ENCODE data around the gene LAMTOR2. TPM values are rescaled to one million over a fixed set of nuclear protein-coding genes. Genes with fewer than 3 reads are reported as not detected.

LAMTOR2 gene
- total RNA-seq, 2 experiments from 2014 or later: 72.4 to 74.1 TPM

DNA sequence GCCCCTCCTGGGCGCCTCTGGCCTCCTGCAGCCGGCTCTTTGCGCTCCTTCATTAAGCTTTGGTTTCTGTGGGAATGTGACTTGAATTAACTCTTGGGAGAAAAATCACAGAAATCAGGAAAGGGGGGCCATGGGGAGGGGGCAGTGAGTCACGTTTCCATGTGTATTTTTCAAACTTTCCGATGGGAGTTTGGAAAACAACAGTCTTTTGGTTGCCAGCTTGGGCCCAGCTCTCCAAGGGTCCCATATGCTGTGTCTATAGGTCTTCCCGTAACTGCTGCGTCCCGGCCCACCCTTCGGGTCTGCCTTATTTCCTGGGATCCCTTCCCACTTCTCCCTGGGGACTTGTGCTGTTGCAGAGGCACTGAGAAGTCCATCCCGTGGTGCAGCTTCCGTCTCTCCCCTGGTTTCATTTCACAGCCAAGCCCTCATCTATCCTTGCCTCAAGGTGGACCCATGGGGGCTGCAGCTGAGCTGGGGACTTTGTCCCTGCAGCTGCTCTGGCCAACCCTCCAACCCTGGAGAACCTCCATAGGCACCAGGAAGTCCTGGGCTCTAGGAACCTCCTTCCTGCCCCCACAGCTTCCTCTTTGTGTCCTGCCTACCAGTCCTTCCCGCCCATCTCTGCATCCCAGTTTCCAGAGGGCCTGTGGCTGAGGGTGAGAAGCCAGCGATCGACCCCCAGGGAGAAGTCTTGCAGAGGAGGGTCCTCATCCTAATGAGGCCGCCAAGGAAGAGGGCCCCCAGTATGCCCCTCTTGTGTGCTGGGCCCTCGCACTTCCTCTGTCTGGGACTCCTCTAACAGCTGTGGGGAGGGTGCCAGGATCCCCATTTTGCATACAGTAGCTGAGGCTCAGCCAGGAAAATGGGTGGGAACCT lies 48.3 kb downstream of the LAMTOR2 start:
- CTCF ChIA-PET: interaction anchor here (1.6 to 17.6 kb wide), 3 partner anchors 12 to 26 kb away, joined by 5 to 534 read pairs (median 112); partner anchors contain the start of gene LMNA
- Mint-ChIP-seq H3K4me1 (ENCODE audit: low read depth) (peaks cover 42% of the 10 kb centered on the region), H3K9me3 (ENCODE audit: insufficient read depth) (no peaks in the 10 kb centered on the region), H3K27me3 (ENCODE audit: low read depth) (peaks cover 36% of the 10 kb centered on the region), H3K27ac (no peak overlapping the region), H3K36me3 (ENCODE audit: low read depth) (no peaks in the 10 kb centered on the region), H3K4me3 (no peak overlapping the region)
- DNase-seq: no peak
- POLR2A ChIA-PET: interaction anchor here (1.1 kb wide), 1 partner anchor 23 kb away, joined by 3 read pairs; no protein-coding TSS in a partner anchor
- no peak for ATAC-seq

DNA sequence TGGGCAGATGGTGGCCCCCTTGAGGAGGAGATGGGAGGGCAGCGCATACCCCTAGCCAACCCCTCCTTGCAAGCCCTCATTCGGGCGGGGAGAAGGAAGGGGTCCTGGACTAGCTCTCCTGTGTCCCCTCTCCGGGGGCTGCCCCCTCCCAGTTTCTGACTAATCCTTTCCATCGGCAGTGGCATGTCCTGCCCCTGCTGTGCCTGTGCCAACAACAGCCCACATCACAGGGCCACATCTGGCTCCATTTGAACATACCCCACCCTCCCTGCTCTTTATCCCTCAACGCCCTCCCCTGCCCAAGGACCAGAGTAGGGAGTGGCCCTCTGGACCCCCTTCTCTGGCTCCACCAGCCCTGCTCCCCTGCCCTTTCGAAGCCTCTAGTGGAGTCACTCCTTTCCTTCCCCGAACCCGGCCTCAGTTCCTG lies 49.0 kb downstream of the LAMTOR2 start:
- Mint-ChIP-seq H3K36me3 (ENCODE audit: low read depth) (no peaks in the 10 kb centered on the region), H3K4me3 (no peak overlapping the region), H3K27ac (no peak overlapping the region), H3K4me1 (ENCODE audit: low read depth) (peaks cover 36% of the 10 kb centered on the region), H3K9me3 (ENCODE audit: insufficient read depth) (no peaks in the 10 kb centered on the region), H3K27me3 (ENCODE audit: low read depth) (peaks cover 34% of the 10 kb centered on the region)
- POLR2A ChIA-PET: no interaction called here
- CTCF ChIA-PET: interaction anchor here (1.6 to 1.9 kb wide), 2 partner anchors 12 to 26 kb away, joined by 5 to 9 read pairs; no protein-coding TSS in a partner anchor
- no peak for ATAC-seq
- no peak for DNase-seq

DNA sequence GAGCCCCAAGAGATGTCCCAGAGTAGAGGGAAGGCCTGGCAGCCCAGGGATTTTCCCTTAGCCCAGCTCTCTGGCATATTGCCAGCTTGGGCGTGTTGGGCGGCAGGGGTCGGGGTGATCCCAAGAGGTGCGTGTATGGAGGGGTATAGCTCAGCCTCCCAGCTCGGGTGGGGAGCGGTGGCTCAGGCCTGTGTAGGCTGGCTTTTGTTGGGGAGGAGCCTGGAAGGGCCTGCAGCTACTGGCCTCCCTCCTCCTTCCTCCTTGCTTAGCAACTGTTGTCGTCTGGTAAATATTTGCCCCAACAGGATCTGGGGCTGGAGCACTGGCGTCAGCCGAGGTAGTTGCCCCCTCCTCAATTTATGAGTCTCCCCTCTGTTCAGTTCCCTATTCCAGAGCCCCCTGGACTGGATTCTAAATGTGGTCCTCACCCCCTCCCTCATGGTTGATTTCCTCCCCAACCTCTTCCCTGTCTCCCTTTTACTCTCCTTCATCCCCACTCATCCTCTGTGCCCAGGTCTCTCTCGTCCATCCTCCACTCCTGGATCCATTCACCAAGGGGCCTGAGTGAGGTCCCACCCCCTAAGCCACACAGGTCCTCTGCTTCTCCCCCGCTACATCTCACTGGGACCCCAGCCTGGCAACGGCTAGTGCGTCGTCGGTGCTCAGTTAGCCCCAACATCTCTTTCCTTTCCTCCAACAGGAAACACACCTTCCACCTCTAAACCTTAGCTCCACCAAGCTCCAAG lies 49.7 kb downstream of the LAMTOR2 start:
- Mint-ChIP-seq H3K4me3 (no peak overlapping the region), H3K36me3 (ENCODE audit: low read depth) (no peaks in the 10 kb centered on the region), H3K27ac (peak overlapping the region; percentile 12), H3K27me3 (ENCODE audit: low read depth) (peaks cover 35% of the 10 kb centered on the region), H3K4me1 (ENCODE audit: low read depth) (peaks cover 35% of the 10 kb centered on the region), H3K9me3 (ENCODE audit: insufficient read depth) (no peaks in the 10 kb centered on the region)
- DNase-seq: no peak
- ChIA-PET CTCF (interaction anchor here (1.0 to 1.9 kb wide), 4 partner anchors 7 to 38 kb away, joined by 3 to 9 read pairs (median 6); partner anchors contain the start of gene LMNA), POLR2A (interaction anchor here (1.0 kb wide), 1 partner anchor 22 kb away, joined by 3 read pairs; no protein-coding TSS in a partner anchor)
- ATAC-seq: peak; percentile 17

DNA sequence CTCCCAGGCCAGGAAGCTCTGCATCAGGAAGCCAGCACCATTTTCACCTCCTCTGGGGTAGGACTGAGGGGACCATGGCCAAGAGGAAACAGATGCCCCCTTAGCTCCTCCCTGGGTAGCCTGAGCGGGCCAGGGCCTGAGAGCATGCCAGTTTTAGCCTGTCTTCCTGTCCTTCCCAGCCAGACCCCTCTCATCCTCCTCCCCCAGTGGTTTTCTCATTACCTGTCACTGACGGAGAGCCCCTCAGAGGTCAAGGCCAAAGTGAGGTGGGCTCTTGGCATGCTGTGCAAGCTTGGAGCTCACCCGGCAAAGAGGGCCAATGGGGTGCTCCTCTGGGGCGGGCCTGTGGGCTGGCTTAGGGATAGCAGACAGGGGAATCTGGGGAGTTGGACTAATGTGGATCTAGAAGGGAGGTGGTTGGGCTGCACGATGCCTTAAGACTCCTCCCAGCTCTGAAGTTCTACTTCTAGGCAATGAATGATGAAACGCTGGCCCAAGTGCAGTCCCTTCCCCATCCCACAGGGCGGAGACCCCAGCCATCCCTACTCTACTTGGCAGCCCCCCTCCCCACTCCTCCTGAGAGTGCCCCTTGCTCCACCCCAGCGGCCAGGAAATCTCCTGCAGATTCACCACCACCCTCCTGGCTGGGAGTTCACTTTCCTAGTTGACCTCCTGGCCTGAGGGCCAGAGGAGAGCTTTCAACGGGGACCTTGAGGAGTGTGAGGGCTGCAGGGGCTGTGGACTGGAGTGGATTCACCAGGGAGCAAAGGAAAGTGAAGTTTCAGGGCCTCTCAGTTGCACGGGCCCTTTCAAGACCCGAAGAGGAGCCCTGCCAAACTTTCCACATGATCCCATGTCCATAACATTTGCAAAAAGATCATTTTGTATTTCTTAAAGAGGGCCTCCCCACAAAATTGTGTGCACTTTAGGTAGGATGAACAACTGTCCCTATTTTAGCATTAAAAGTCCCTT lies 50.6 kb downstream of the LAMTOR2 start:
- Mint-ChIP-seq H3K27ac (no peak overlapping the region), H3K4me3 (peak overlapping the region; percentile 56), H3K27me3 (ENCODE audit: low read depth) (peaks cover 35% of the 10 kb centered on the region), H3K36me3 (ENCODE audit: low read depth) (no peaks in the 10 kb centered on the region), H3K9me3 (ENCODE audit: insufficient read depth) (no peaks in the 10 kb centered on the region), H3K4me1 (ENCODE audit: low read depth) (peaks cover 35% of the 10 kb centered on the region)
- ChIA-PET POLR2A (interaction anchor here (1.0 to 1.5 kb wide), 2 partner anchors 8 to 21 kb away, joined by 3 to 5 read pairs; no protein-coding TSS in a partner anchor), CTCF (interaction anchor here (1.0 to 2.9 kb wide), 7 partner anchors 8 to 39 kb away, joined by 3 to 38 read pairs (median 7); partner anchors contain the start of gene LMNA)
- ATAC-seq (no peak), DNase-seq (no peak)

DNA sequence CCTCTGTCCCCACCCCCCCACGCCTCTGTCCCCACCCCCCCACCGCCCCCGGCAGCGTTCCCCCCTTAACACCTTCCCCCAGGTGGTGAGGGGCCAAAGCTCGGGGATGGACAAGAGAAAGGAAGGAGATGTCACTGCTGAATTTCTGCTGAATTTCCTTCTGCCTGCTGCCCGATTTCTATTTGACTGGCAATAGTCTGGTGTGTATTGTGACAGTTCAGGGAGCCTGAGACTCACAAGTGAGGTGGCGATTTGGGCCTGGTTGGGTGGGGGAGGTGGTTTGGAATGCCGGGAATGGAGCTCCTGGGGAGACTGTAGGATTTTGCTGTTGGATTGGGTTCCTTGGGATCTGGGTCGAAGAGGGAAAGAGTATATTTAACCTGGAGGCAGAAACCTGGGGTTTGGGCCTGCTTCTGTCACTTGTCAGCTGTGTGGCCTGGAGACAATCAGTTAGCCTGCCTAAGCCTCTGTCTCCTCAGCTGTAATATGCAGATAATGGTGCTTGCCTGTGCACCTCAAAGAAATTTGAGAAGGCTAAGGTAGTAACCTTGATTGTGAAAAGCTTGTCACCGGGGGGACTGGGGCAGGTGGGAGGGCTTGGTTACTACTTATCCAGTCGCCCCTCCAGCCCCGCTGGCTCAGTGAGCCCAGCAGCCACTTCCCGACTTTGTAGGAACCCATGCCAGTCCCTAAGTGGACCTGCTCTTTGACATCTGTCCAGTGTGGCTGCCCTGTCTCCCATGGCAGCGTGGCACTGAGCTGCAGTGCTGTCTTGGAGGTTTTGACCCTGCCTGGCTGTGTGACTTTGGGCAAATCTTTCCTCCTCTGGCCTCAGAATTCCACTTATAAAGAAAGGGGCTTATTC lies 52.3 kb downstream of the LAMTOR2 start:
- H3K36me3 Mint-ChIP-seq (ENCODE audit: low read depth): no peaks in the 10 kb centered on the region
- H3K4me3 Mint-ChIP-seq: peak overlapping the region; percentile 24
- ChIA-PET POLR2A (interaction anchor here (1.1 to 1.5 kb wide), 2 partner anchors 10 to 20 kb away, joined by 3 to 5 read pairs; no protein-coding TSS in a partner anchor), CTCF (interaction anchor here (0.9 to 2.9 kb wide), 5 partner anchors 9 to 23 kb away, joined by 5 to 38 read pairs (median 11); no protein-coding TSS in a partner anchor)
- peak overlapping the region; percentile 69 for H3K27ac Mint-ChIP-seq
- peaks cover 29% of the 10 kb centered on the region for H3K27me3 Mint-ChIP-seq (ENCODE audit: low read depth)
- peaks cover 35% of the 10 kb centered on the region for H3K4me1 Mint-ChIP-seq (ENCODE audit: low read depth)
- H3K9me3 Mint-ChIP-seq (ENCODE audit: insufficient read depth): no peaks in the 10 kb centered on the region
- ATAC-seq (no peak), DNase-seq (no peak)

- Mint-ChIP-seq H3K36me3 (ENCODE audit: low read depth) (no peaks in the 10 kb centered on the region), H3K27ac (no peak overlapping the region), H3K9me3 (ENCODE audit: insufficient read depth) (no peaks in the 10 kb centered on the region), H3K27me3 (ENCODE audit: low read depth) (peaks cover 36% of the 10 kb centered on the region), H3K4me3 (no peak overlapping the region), H3K4me1 (ENCODE audit: low read depth) (peaks cover 32% of the 10 kb centered on the region)
- CTCF ChIA-PET: interaction anchor here (2.9 kb wide), 1 partner anchor 11 kb away, joined by 38 read pairs; no protein-coding TSS in a partner anchor
- POLR2A ChIA-PET: interaction anchor here (1.1 kb wide), 1 partner anchor 19 kb away, joined by 3 read pairs; no protein-coding TSS in a partner anchor
- DNase-seq: no peak
- no peak for ATAC-seq
Measured at GRCh38 chr1:156108057-156108456, 53.5 kb downstream of the LAMTOR2 start.

Other genes with a start within 250 kb of the LAMTOR2 start
- gene GON4L, start 197.6 kb upstream of the LAMTOR2 start, total RNA-seq: 10 to 100 TPM; 64.8 to 70.3 TPM
- 10 to 100 TPM; 11.9 to 12.2 TPM for gene SYT11, start 195.2 kb upstream of the LAMTOR2 start, total RNA-seq
- gene RIT1, start 143.4 kb upstream of the LAMTOR2 start, total RNA-seq: 10 to 100 TPM; 26.0 to 26.4 TPM
- 10 to 100 TPM; 64.5 to 68.9 TPM for gene KHDC4, start 120.4 kb upstream of the LAMTOR2 start, total RNA-seq
- gene RXFP4, start 113.1 kb upstream of the LAMTOR2 start, total RNA-seq: not detected
- 100 to 1,000 TPM; 142 to 147 TPM for gene ARHGEF2, start 76.2 kb upstream of the LAMTOR2 start, total RNA-seq
- 100 to 1,000 TPM; 216 to 233 TPM for gene SSR2, start 33.8 kb upstream of the LAMTOR2 start, total RNA-seq
- 10 to 100 TPM; 32.8 to 33.3 TPM for gene UBQLN4, start 984 bp upstream of the LAMTOR2 start, total RNA-seq
- under 1 TPM in 1 of 2 experiments, not detected in 1; 0.50 TPM for gene RAB25, start 6.4 kb downstream of the LAMTOR2 start, total RNA-seq
- under 1 TPM; 0.05 TPM for gene MEX3A, start 27.7 kb downstream of the LAMTOR2 start, total RNA-seq
- 10 to 100 TPM in 1 of 2 experiments, 1 to 10 TPM in 1; 8.5 to 10.3 TPM for gene LMNA, start 59.9 kb downstream of the LAMTOR2 start, total RNA-seq
- gene SEMA4A, start 98.8 kb downstream of the LAMTOR2 start, total RNA-seq: 10 to 100 TPM; 16.8 to 17.8 TPM
- 10 to 100 TPM; 31.8 to 33.8 TPM for gene SLC25A44, start 139.3 kb downstream of the LAMTOR2 start, total RNA-seq
- gene PMF1, start 158.2 kb downstream of the LAMTOR2 start, total RNA-seq: 10 to 100 TPM; 72.3 to 77.3 TPM
- 1 to 10 TPM; 2.8 TPM for gene BGLAP, start 187.4 kb downstream of the LAMTOR2 start, total RNA-seq
- 1 to 10 TPM; 8.6 to 9.9 TPM for gene PAQR6, start 193.3 kb downstream of the LAMTOR2 start, total RNA-seq
- 10 to 100 TPM; 75.2 to 78.2 TPM for gene SMG5, start 228.0 kb downstream of the LAMTOR2 start, total RNA-seq
- 10 to 100 TPM in 1 of 2 experiments, 1 to 10 TPM in 1; 9.1 to 11.0 TPM for gene TMEM79, start 229.5 kb downstream of the LAMTOR2 start, total RNA-seq
- gene GLMP, start 240.9 kb downstream of the LAMTOR2 start, total RNA-seq: 10 to 100 TPM; 27.7 to 29.8 TPM
- gene VHLL, start 244.5 kb downstream of the LAMTOR2 start, total RNA-seq: not detected